Body of pancreas (tissue), 4 donors: ENCODE data around the gene TCF3. TPM values are rescaled to one million over a fixed set of nuclear protein-coding genes. Genes with fewer than 3 reads are reported as not detected.
A peak's percentile ranks its signal among the peaks of the same experiment; 100 is the strongest.

Experiments
- ATAC-seq: fragments of 150-250 bp; one replicate; pipeline ENCODE4 v1.9.1; 2016
- DNase-seq, 4 donors: peaks; one replicate each; pipeline ENCODE4 v3.0.0-alpha.2; 2019
- H3K27ac ChIP-seq, 4 donors: fragments of 200-600 bp; sonication (generic); 1 replicate in 3 of 4; 2 replicates in 1 of 4; pipeline versions ENCODE4 v1.5.1 to v1.6.1; 2016 to 2019; ENCODE audit warnings: mild to moderate bottlenecking in 1 of 4, mixed read lengths in 1 of 4, moderate library complexity in 1 of 4
- H3K27me3 ChIP-seq, 2 donors: fragments of 200-600 bp; sonication (generic); one replicate each; pipeline ENCODE4 v1.6.0; 2016; ENCODE audit warnings: mild to moderate bottlenecking in 1 of 2
- H3K36me3 ChIP-seq, 2 donors: fragments of 200-600 bp; sonication (generic); replicated peaks in 1 of 2; 2 replicates each; pipeline ENCODE4 v1.5.1; 2016; ENCODE audit warnings: low read depth in 2 of 2; ENCODE audit not compliant: insufficient read depth in 1 of 2
- H3K4me1 ChIP-seq: fragments of 200-600 bp; sonication (generic); one replicate; pipeline ENCODE4 v1.6.0; 2016
- H3K4me3 ChIP-seq, 2 donors: fragments of 200-600 bp; sonication (generic); 1 replicate in 1 of 2; 2 replicates in 1 of 2; pipeline ENCODE4 v1.5.1; 2016 to 2019
- H3K9me3 ChIP-seq, 3 donors: fragments of 200-600 bp; sonication (generic); 1 replicate in 2 of 3; 2 replicates in 1 of 3; pipeline ENCODE4 v1.5.1; 2016
- CTCF ChIP-seq, 7 experiments: fragments of 450-650 bp in 4 of 7; fragments of 200-600 bp in 3 of 7; sonication (generic) in 3 of 7; IDR thresholded peaks; one replicate each; pipeline ENCODE4 v1.5.1; 2016 to 2019; ENCODE audit warnings: antibody characterized with exemption in 7 of 7
- POLR2A ChIP-seq, 3 donors: fragments of 450-650 bp; IDR thresholded peaks; one replicate each; pipeline ENCODE4 v1.6.1; 2016; ENCODE audit warnings: antibody characterized with exemption in 3 of 3, mild to moderate bottlenecking in 2 of 3
- whole genome bisulfite sequencing, 2 donors: methylation state at CpG; one replicate each; pipeline ENCODE4 v1.1.5; 2017; 5-methylcytosine and 5-hydroxymethylcytosine counted together
- intact Hi-C: fragments of 100-400 bp; cut with DNase I; formaldehyde crosslinking; loops from one replicate; pipeline ENCODE4 v1.15.1; 2023
- total RNA-seq, 2 donors: library from RNA; depleted of rRNA; stranded (reverse); fragments of >200 nt; gene quantifications; one replicate each; pipeline ENCODE4 v1.1.0, GENCODE V29; 2016

TCF3 gene
- total RNA-seq, 2 donors from 2014 or later: 23.7 to 25.4 TPM

GRCh38 chr19:1618157-1619093 lies 34.0 kb downstream of the TCF3 start:
- no peak overlapping the region for H3K27ac ChIP-seq
- no peaks in the 10 kb centered on the region for H3K4me1 ChIP-seq
- ATAC-seq: peak; percentile 69
- 77 to 80% methylated on average over 22 to 23 of the region's 24 CpGs for WGBS, 2 donors
- no peaks in the 10 kb centered on the region for H3K9me3 ChIP-seq
- no peaks in the 10 kb centered on the region for H3K27me3 ChIP-seq
- intact Hi-C loops: no loop called here
- H3K36me3 ChIP-seq: peaks cover 7 to 18% of the 10 kb centered on the region in 2 donors
- peak; percentile 58 to 73 (median 66) for DNase-seq
- TF ChIP-seq CTCF (IDR thresholded peaks at IDR 0.05): peak in 6 of 7 experiments; percentile 29 to 64 (median 50)
- no peak for TF ChIP-seq POLR2A (IDR thresholded peaks at IDR 0.05)
- no peak overlapping the region for H3K4me3 ChIP-seq

- 72 to 73% methylated on average over 4 of the region's 4 CpGs for WGBS, 2 donors
- peaks cover 7 to 22% of the 10 kb centered on the region in 2 donors for H3K36me3 ChIP-seq
- no peak overlapping the region for H3K4me3 ChIP-seq
- no peaks in the 10 kb centered on the region for H3K4me1 ChIP-seq
- ATAC-seq (no peak), DNase-seq (no peak)
- intact Hi-C loops: no loop called here
- no peak overlapping the region for H3K27ac ChIP-seq
- H3K9me3 ChIP-seq: no peaks in the 10 kb centered on the region
- TF ChIP-seq CTCF (IDR thresholded peaks at IDR 0.05): no peak
- TF ChIP-seq POLR2A (IDR thresholded peaks at IDR 0.05): no peak
- no peaks in the 10 kb centered on the region for H3K27me3 ChIP-seq
Observed at GRCh38 chr19:1616875-1617274, 35.5 kb downstream of the TCF3 start.

GRCh38 chr19:1616396-1616795 lies 36.0 kb downstream of the TCF3 start:
- Histone ChIP-seq H3K4me3 (no peak overlapping the region), H3K27ac (no peak overlapping the region), H3K27me3 (no peaks in the 10 kb centered on the region), H3K4me1 (no peaks in the 10 kb centered on the region), H3K36me3 (peaks cover 7 to 20% of the 10 kb centered on the region in 2 donors), H3K9me3 (no peaks in the 10 kb centered on the region)
- TF ChIP-seq POLR2A (IDR thresholded peaks at IDR 0.05) (no peak), CTCF (IDR thresholded peaks at IDR 0.05) (no peak)
- intact Hi-C loops: no loop called here
- ATAC-seq (no peak), DNase-seq (no peak)
- WGBS, 2 donors: 91 to 96% methylated on average over 8 of the region's 8 CpGs

GRCh38 chr19:1615156-1615765 lies 37.2 kb downstream of the TCF3 start:
- DNase-seq (no peak), ATAC-seq (no peak)
- H3K4me3 ChIP-seq: no peak overlapping the region
- WGBS, 2 donors: 94 to 95% methylated on average over 38 of the region's 41 CpGs
- peaks cover 7 to 21% of the 10 kb centered on the region in 2 donors for H3K36me3 ChIP-seq
- H3K9me3 ChIP-seq: no peaks in the 10 kb centered on the region
- H3K27ac ChIP-seq: no peak overlapping the region
- no peak for TF ChIP-seq CTCF (IDR thresholded peaks at IDR 0.05)
- TF ChIP-seq POLR2A (IDR thresholded peaks at IDR 0.05): no peak
- no peaks in the 10 kb centered on the region for H3K4me1 ChIP-seq
- intact Hi-C loops: no loop called here
- no peaks in the 10 kb centered on the region for H3K27me3 ChIP-seq
